HG03139 (cell line): ENCODE results near the gene ACTN4.
"Not testable (repeated sequence)": the region's sequence is repeated elsewhere in the genome, so short reads cannot be mapped to it uniquely, and the experiment has no call there.

Experiments
- ATAC-seq: cut with Tn5 transposase; IDR thresholded peaks from one replicate; pipeline ENCODE4 v1.9.1; 2021; ENCODE audit not compliant: unreplicated experiment

The ACTN4 gene

GRCh38 chr19:38647368-38647965 is at the start of gene ACTN4:
Gene ACTN4 (plus strand): TSS chr19:38647649. CDS start chr19:38647746, 97 bp downstream.
- peak; percentile 75 for ATAC-seq

GRCh38 chr19:38599722-38600121 is 47.7 kb upstream of the ACTN4 start:
- no peak for ATAC-seq

- not testable (repeated sequence) for ATAC-seq
These were observed 44.6 kb upstream of the ACTN4 start for GRCh38 chr19:38602856-38603255.

GRCh38 chr19:38606131-38606530 is 41.3 kb upstream of the ACTN4 start:
- no peak for ATAC-seq

- ATAC-seq, result no peak
These were observed 33.2 kb upstream of the ACTN4 start for GRCh38 chr19:38614289-38614688.

- no peak for ATAC-seq
These were observed 32.4 kb upstream of the ACTN4 start for GRCh38 chr19:38615007-38615581.

GRCh38 chr19:38616265-38616664 is 31.2 kb upstream of the ACTN4 start:
- no peak for ATAC-seq

- ATAC-seq, result no peak
These were observed 30.1 kb upstream of the ACTN4 start for GRCh38 chr19:38617283-38617763.

- ATAC-seq, result peak; percentile 44
These were observed 29.5 kb upstream of the ACTN4 start, which contains the start of gene MAP4K1 for GRCh38 chr19:38617764-38618589. Gene MAP4K1 (minus strand): TSS chr19:38617953. CDS start chr19:38617895, 58 bp downstream.

GRCh38 chr19:38618590-38619360 is 28.7 kb upstream of the ACTN4 start, which contains the start of gene EIF3K:
Gene EIF3K (plus strand): TSS chr19:38619188. CDS start chr19:38619269, 81 bp downstream.
- peak; percentile 48 for ATAC-seq

GRCh38 chr19:38619361-38620174 is 27.9 kb upstream of the ACTN4 start:
- ATAC-seq, result no peak

- ATAC-seq, result no peak
These were observed 22.6 kb upstream of the ACTN4 start for GRCh38 chr19:38624822-38625221.

GRCh38 chr19:38626401-38626800 is 21.0 kb upstream of the ACTN4 start:
- ATAC-seq, result no peak

GRCh38 chr19:38629568-38629967 is 17.9 kb upstream of the ACTN4 start:
- ATAC-seq, result no peak

GRCh38 chr19:38631301-38631700 is 16.1 kb upstream of the ACTN4 start:
- not testable (repeated sequence) for ATAC-seq

- ATAC-seq, result not testable (repeated sequence)
These were observed 15.5 kb upstream of the ACTN4 start for GRCh38 chr19:38631811-38632475.

- no peak for ATAC-seq
These were observed 14.8 kb upstream of the ACTN4 start for GRCh38 chr19:38632476-38633213.

GRCh38 chr19:38634757-38635482 is 12.5 kb upstream of the ACTN4 start:
- no peak for ATAC-seq
